Kidney (tissue), 14 donors: ENCODE measurements around the gene GMPR. TPM values are rescaled to one million over a fixed set of nuclear protein-coding genes. Genes with fewer than 3 reads are reported as not detected.
"Not testable (repeated sequence)": the region's sequence is repeated elsewhere in the genome, so short reads cannot be mapped to it uniquely, and the experiment has no call there.

Source experiments
- DNase-seq, 5 donors: peaks; one replicate each; pipeline ENCODE4 v3.0.0-alpha.2; 2013 to 2020
- FAIRE-seq: peaks from 2 replicates; lab custom pipeline; 2012; peaks lifted over from hg19 to GRCh38; lab: Jason Lieb, UNC
- H3K27ac ChIP-seq, 2 donors: one replicate each; pipeline ENCODE4 v1.7.0; 2013; ENCODE audit warnings: low read depth in 2 of 2, low read length in 2 of 2, inconsistent platforms in 1 of 2
- H3K27me3 ChIP-seq: one replicate; pipeline ENCODE4 v1.7.1; 2013; ENCODE audit warnings: low read length, inconsistent platforms; ENCODE audit not compliant: control insufficient read depth, insufficient read depth
- H3K36me3 ChIP-seq, 3 donors: one replicate each; pipeline versions ENCODE4 v1.7.0 to v1.7.1; 2013; ENCODE audit warnings: low read length in 3 of 3, control low read depth in 1 of 3, inconsistent platforms in 1 of 3; ENCODE audit not compliant: insufficient read depth in 3 of 3, control insufficient read depth in 2 of 3
- H3K4me1 ChIP-seq, 3 donors: one replicate each; pipeline versions ENCODE4 v1.7.0 to v1.7.1; 2013; ENCODE audit warnings: low read length in 3 of 3, inconsistent platforms in 1 of 3, low read depth in 1 of 3; ENCODE audit not compliant: control insufficient read depth in 2 of 3, insufficient read depth in 2 of 3
- H3K4me3 ChIP-seq, 3 donors: one replicate each; pipeline versions ENCODE4 v1.7.0 to v1.8.1; 2013; ENCODE audit warnings: low read length in 3 of 3, control low read depth in 1 of 3, inconsistent platforms in 1 of 3
- H3K9ac ChIP-seq, 3 donors: one replicate each; pipeline versions ENCODE4 v1.7.0 to v1.7.1; 2013; ENCODE audit warnings: low read length in 3 of 3, control low read depth in 1 of 3, inconsistent platforms in 1 of 3
- H3K9me3 ChIP-seq, 3 donors: one replicate each; pipeline versions ENCODE4 v1.7.0 to v1.7.1; 2013; ENCODE audit warnings: low read length in 3 of 3, control low read depth in 1 of 3, inconsistent platforms in 1 of 3; ENCODE audit not compliant: control insufficient read depth in 2 of 3, insufficient read depth in 1 of 3
- CTCF ChIP-seq: IDR thresholded peaks from 3 replicates; pipeline ENCODE4 v1.5.1; 2012; ENCODE audit warnings: mild to moderate bottlenecking, moderate library complexity, borderline replicate concordance; ENCODE audit not compliant: insufficient read depth; ENCODE audit errors: extremely low read depth
- intact Hi-C: fragments of 100-400 bp; cut with DNase I; formaldehyde crosslinking; loops from one replicate; pipeline ENCODE4 v1.11.1; 2022
- polyA plus RNA-seq: library from polyadenylated mRNA; stranded (reverse); fragments of 350-450 nt; fragmentation: Illumina TruSeq; extraction: RNeasy Lipid Tissue Mini Kit (QIAGEN cat#74804); gene quantifications from one replicate; pipeline ENCODE4 v1.2.3, GENCODE V29; 2014; ENCODE audit warnings: low read depth, low replicate concordance; ENCODE audit not compliant: insufficient read depth
- total RNA-seq: library from RNA; stranded (reverse); fragmentation: NEBNext Ultra II Directional; extraction: Animal tissue kit (Norgen Biotek cat#: 25700); gene quantifications from one replicate; pipeline ENCODE4 v1.2.1, GENCODE V29; 2021
- donor health status: control.
- donor health status: control.
- donor health status: control.
- donor health status: control.
- donor health status: control.
- donor health status: DM: yes; HTN: yes; CAD: no.
- donor health status: Normal renal cell carcinoma (clear cell type).

The GMPR gene
- total and polyA plus RNA-seq, 2 donors from 2014 or later = 51.4 to 54.5 TPM

GRCh38 chr6:16226117-16227047, 12.0 kb upstream of the GMPR start:
- not testable (repeated sequence) for FAIRE-seq, H3K9ac ChIP-seq, H3K4me1 ChIP-seq

GRCh38 chr6:16227048-16227562, 11.3 kb upstream of the GMPR start:
- no peak overlapping the region for H3K27ac ChIP-seq
- no peaks in the 10 kb centered on the region for H3K27me3 ChIP-seq
- FAIRE-seq (no peak), DNase-seq (peak in 1 of 5 donors; percentile 70)
- intact Hi-C loops = no loop called here
- TF ChIP-seq CTCF = no peak
- no peak overlapping the region for H3K4me3 ChIP-seq
- peaks cover 0 to 8% (median 5%) of the 10 kb centered on the region in 3 donors for H3K4me1 ChIP-seq
- no peaks in the 10 kb centered on the region for H3K36me3 ChIP-seq
- H3K9ac ChIP-seq = no peak overlapping the region
- no peaks in the 10 kb centered on the region for H3K9me3 ChIP-seq

More at GRCh38 chr6:16226117-16227047, 12.0 kb upstream of the GMPR start:
- H3K36me3 ChIP-seq, H3K4me3 ChIP-seq, H3K27me3 ChIP-seq, H3K9me3 ChIP-seq, intact Hi-C loops, H3K27ac ChIP-seq: not testable (repeated sequence)
- DNase-seq = peak in 1 of 5 donors; percentile 66

GRCh38 chr6:16227605-16228004, 10.8 kb upstream of the GMPR start:
- intact Hi-C loops = no loop called here
- no peak overlapping the region for H3K27ac ChIP-seq
- TF ChIP-seq CTCF = no peak

GRCh38 chr6:16228043-16228442, 10.3 kb upstream of the GMPR start:
- FAIRE-seq = no peak
- TF ChIP-seq CTCF = no peak
- Histone ChIP-seq H3K9me3 (no peaks in the 10 kb centered on the region), H3K27me3 (no peaks in the 10 kb centered on the region), H3K4me1 (peaks cover 0 to 8% (median 5%) of the 10 kb centered on the region in 3 donors), H3K36me3 (no peaks in the 10 kb centered on the region), H3K9ac (no peak overlapping the region), H3K27ac (no peak overlapping the region), H3K4me3 (no peak overlapping the region)
- intact Hi-C loops = no loop called here
- DNase-seq = no peak

More at GRCh38 chr6:16227605-16228004, 10.8 kb upstream of the GMPR start:
- Histone ChIP-seq H3K4me1 (peaks cover 0 to 8% (median 5%) of the 10 kb centered on the region in 3 donors), H3K36me3 (no peaks in the 10 kb centered on the region), H3K4me3 (no peak overlapping the region), H3K9ac (no peak overlapping the region), H3K27me3 (no peaks in the 10 kb centered on the region), H3K9me3 (no peaks in the 10 kb centered on the region)
- FAIRE-seq (no peak), DNase-seq (peak in 1 of 5 donors; percentile 38)
